HFF-Myc (cell line): ENCODE measurements around the gene RIT2.

Experiments
- DNase-seq: peaks from one replicate; pipeline ENCODE4 v3.0.0-alpha.2; 2011; ENCODE audit warnings: low read depth; ENCODE audit errors: extremely low read depth
- H3K4me3 ChIP-seq: replicated peaks from 2 replicates; pipeline ENCODE4 v1.5.1; 2011; ENCODE audit warnings: low read depth, mild to moderate bottlenecking, control low read depth, low read length
- CTCF ChIP-seq: IDR thresholded peaks from 2 replicates; pipeline ENCODE4 v1.5.1; 2012; ENCODE audit warnings: mild to moderate bottlenecking, low read depth, low read length, control low read depth; ENCODE audit errors: missing control alignments

RIT2 gene

GRCh38 chr18:42781298-42781815, 334.1 kb downstream of the RIT2 start:
- TF ChIP-seq CTCF: no peak
- DNase-seq: no peak
- no peak overlapping the region for H3K4me3 ChIP-seq

GRCh38 chr18:42780171-42780570, 335.3 kb downstream of the RIT2 start:
- no peak overlapping the region for H3K4me3 ChIP-seq

GRCh38 chr18:42778445-42779042, 336.9 kb downstream of the RIT2 start:
- no peak for TF ChIP-seq CTCF
- no peak for DNase-seq
- no peak overlapping the region for H3K4me3 ChIP-seq

More at GRCh38 chr18:42780171-42780570, 335.3 kb downstream of the RIT2 start:
- TF ChIP-seq CTCF: no peak
- no peak for DNase-seq

- TF ChIP-seq CTCF: no peak
- no peak overlapping the region for H3K4me3 ChIP-seq
- DNase-seq: no peak
These were observed 337.5 kb downstream of the RIT2 start for GRCh38 chr18:42778024-42778423.

- no peak for DNase-seq
- H3K4me3 ChIP-seq: no peak overlapping the region
- TF ChIP-seq CTCF: no peak
These were observed 341.6 kb downstream of the RIT2 start for GRCh38 chr18:42773870-42774269.

- DNase-seq: no peak
- H3K4me3 ChIP-seq: no peak overlapping the region
- no peak for TF ChIP-seq CTCF
These were observed 343.5 kb downstream of the RIT2 start for GRCh38 chr18:42771936-42772335.

GRCh38 chr18:42765302-42765701, 350.2 kb downstream of the RIT2 start:
- DNase-seq: no peak
- H3K4me3 ChIP-seq: no peak overlapping the region
- TF ChIP-seq CTCF: no peak
